Measurements from ENCODE around the gene LIN9.

Gene LIN9, protein sequence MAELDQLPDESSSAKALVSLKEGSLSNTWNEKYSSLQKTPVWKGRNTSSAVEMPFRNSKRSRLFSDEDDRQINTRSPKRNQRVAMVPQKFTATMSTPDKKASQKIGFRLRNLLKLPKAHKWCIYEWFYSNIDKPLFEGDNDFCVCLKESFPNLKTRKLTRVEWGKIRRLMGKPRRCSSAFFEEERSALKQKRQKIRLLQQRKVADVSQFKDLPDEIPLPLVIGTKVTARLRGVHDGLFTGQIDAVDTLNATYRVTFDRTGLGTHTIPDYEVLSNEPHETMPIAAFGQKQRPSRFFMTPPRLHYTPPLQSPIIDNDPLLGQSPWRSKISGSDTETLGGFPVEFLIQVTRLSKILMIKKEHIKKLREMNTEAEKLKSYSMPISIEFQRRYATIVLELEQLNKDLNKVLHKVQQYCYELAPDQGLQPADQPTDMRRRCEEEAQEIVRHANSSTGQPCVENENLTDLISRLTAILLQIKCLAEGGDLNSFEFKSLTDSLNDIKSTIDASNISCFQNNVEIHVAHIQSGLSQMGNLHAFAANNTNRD

GRCh38 chr1:226308723-226309397 is at the start of gene LIN9:
Gene LIN9, minus strand, starts transcription at chr1:226309164. Its CDS starts 25 bp downstream, at chr1:226309139.
- peak; percentile 91 for DNase-seq (ENCODE audit: low spot score)
- TF ChIP-seq, protein P1, sequence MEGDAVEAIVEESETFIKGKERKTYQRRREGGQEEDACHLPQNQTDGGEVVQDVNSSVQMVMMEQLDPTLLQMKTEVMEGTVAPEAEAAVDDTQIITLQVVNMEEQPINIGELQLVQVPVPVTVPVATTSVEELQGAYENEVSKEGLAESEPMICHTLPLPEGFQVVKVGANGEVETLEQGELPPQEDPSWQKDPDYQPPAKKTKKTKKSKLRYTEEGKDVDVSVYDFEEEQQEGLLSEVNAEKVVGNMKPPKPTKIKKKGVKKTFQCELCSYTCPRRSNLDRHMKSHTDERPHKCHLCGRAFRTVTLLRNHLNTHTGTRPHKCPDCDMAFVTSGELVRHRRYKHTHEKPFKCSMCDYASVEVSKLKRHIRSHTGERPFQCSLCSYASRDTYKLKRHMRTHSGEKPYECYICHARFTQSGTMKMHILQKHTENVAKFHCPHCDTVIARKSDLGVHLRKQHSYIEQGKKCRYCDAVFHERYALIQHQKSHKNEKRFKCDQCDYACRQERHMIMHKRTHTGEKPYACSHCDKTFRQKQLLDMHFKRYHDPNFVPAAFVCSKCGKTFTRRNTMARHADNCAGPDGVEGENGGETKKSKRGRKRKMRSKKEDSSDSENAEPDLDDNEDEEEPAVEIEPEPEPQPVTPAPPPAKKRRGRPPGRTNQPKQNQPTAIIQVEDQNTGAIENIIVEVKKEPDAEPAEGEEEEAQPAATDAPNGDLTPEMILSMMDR (IDR thresholded peaks at IDR 0.05), result no peak
- Histone ChIP-seq H3K27ac (peak within 1 kb of the TSS; percentile 66 to 82), H3K4me3 (peak within 1 kb of the TSS; percentile 93)

GRCh38 chr1:226357416-226357815 is 48.5 kb upstream of the LIN9 start:
- DNase-seq (ENCODE audit: low spot score), result no peak
- TF ChIP-seq, protein P1 (IDR thresholded peaks at IDR 0.05), result no peak
- H3K4me3 ChIP-seq, result no peak overlapping the region
- H3K27ac ChIP-seq, result no peak overlapping the region

- DNase-seq (ENCODE audit: low spot score), result no peak
Measured at GRCh38 chr1:226355669-226356551, 46.9 kb upstream of the LIN9 start.

GRCh38 chr1:226355016-226355415 is 46.1 kb upstream of the LIN9 start:
- H3K27ac ChIP-seq, result no peak overlapping the region
- no peak overlapping the region for H3K4me3 ChIP-seq
- no peak for DNase-seq (ENCODE audit: low spot score)
- TF ChIP-seq, protein P1 (IDR thresholded peaks at IDR 0.05), result no peak

More at GRCh38 chr1:226355669-226356551, 46.9 kb upstream of the LIN9 start:
- TF ChIP-seq, protein P1 (IDR thresholded peaks at IDR 0.05), result no peak
- no peak overlapping the region for H3K4me3 ChIP-seq
- H3K27ac ChIP-seq, result no peak overlapping the region

DNA sequence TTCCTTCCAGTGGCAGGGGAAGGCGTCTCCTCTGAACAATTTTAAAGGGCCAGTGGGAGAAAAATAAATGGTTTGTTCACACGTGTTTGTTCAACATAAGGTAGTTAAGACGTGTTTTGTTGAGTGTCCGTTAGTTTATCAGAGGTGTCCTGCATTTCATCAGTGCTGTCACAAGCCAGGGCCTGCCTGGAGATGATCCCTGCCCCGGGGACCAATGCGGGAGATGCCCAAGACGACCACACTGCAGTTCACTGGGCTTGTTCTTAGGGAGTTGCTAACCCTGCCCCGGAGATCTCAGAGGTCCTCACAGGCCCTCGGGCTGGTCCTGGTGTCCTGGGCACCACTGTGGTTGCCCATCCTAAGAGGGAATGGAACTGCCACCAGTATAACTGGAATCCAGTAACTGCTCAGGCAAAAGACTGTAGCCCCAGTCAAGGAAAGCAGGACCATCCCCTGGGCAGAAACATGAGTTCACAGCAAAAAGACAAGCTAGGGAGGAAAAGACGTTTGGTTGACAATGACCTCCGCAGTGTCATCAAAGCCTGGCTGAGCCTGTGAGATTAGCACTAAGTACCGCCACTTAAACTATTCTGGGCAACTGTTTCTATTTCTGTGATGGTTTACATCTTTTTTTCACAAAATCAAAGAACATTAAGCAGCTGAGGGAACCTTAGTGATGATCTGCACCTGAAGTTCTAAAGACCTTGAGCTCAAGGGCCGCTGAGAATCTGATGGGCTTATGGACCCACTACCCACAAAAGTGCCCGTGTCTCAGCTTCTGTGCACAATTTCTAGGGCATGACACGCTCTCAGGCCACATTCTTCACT is 44.9 kb upstream of the LIN9 start:
- H3K4me3 ChIP-seq, result no peak overlapping the region
- no peak overlapping the region for H3K27ac ChIP-seq
- TF ChIP-seq, protein P1 (IDR thresholded peaks at IDR 0.05), result no peak
- no peak for DNase-seq (ENCODE audit: low spot score)

DNA sequence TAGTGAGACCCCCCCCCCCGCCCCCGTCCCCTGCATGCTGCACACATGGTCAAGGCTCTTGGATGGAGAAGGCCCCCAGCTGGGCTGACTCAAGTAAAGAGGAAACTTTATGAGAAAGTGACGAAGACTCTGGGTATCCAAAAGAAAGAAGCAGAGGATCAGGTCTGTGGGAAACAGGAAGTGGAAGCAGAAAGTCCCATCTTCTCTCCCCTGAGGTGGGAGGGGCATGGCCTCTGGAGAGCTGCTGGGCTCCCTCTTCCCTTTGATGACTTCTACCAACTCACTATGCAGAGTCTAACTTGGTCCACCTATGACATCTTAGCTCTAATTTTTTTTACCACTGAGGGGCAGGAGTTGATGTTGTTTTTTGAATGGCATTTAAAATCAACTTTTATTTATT is 42.7 kb upstream of the LIN9 start:
- H3K4me3 ChIP-seq, result no peak overlapping the region
- no peak for DNase-seq (ENCODE audit: low spot score)
- TF ChIP-seq, protein P1 (IDR thresholded peaks at IDR 0.05), result no peak
- H3K27ac ChIP-seq, result no peak overlapping the region
